Cerebellar cortex (tissue), 1 donor: ENCODE results near the gene PSME1.
"Not testable (repeated sequence)": the region's sequence is repeated elsewhere in the genome, so short reads cannot be mapped to it uniquely, and the experiment has no call there.

ENCODE experiments used
- DNase-seq: peaks from one replicate; pipeline ENCODE4 v3.0.0-alpha.2; 2015; ENCODE audit warnings: low spot score

PSME1 gene

GRCh38 chr14:24105609-24106239 lies 30.3 kb upstream of the PSME1 start:
- DNase-seq, result not testable (repeated sequence)

- no peak for DNase-seq
Observed at GRCh38 chr14:24106672-24107271, 29.2 kb upstream of the PSME1 start.

- DNase-seq, result no peak
Observed at GRCh38 chr14:24108336-24108874, 27.6 kb upstream of the PSME1 start.

- DNase-seq, result no peak
Observed at GRCh38 chr14:24110060-24110459, 25.9 kb upstream of the PSME1 start.

GRCh38 chr14:24110523-24110922 lies 25.5 kb upstream of the PSME1 start:
- no peak for DNase-seq

- DNase-seq, result no peak
Observed at GRCh38 chr14:24113379-24113800, 22.6 kb upstream of the PSME1 start.

- DNase-seq, result peak; percentile 94
Observed at GRCh38 chr14:24113801-24114531, 22.0 kb upstream of the PSME1 start.

GRCh38 chr14:24114532-24115421 lies 21.2 kb upstream of the PSME1 start, which contains the start of the genes DCAF11 and NRL:
TSS of gene DCAF11 (plus strand) at chr14:24114777. CDS start at chr14:24115595, 818 bp downstream.
TSS of gene NRL (minus strand) at chr14:24114949. CDS start at chr14:24082848, 32,101 bp downstream.
- peak; percentile 100 for DNase-seq

- no peak for DNase-seq
Observed at GRCh38 chr14:24115422-24116127, 20.4 kb upstream of the PSME1 start.

- DNase-seq, result no peak
Observed at GRCh38 chr14:24116128-24116814, 19.7 kb upstream of the PSME1 start.

- no peak for DNase-seq
Observed at GRCh38 chr14:24117179-24117578, 18.8 kb upstream of the PSME1 start.

GRCh38 chr14:24119691-24120090 lies 16.3 kb upstream of the PSME1 start:
- DNase-seq, result no peak

- no peak for DNase-seq
Observed at GRCh38 chr14:24121210-24121609, 14.8 kb upstream of the PSME1 start.

- DNase-seq, result no peak
Observed at GRCh38 chr14:24122416-24122815, 13.6 kb upstream of the PSME1 start.

GRCh38 chr14:24122898-24123297 lies 13.1 kb upstream of the PSME1 start:
- DNase-seq, result no peak

- DNase-seq, result no peak
Observed at GRCh38 chr14:24123424-24124417, 12.3 kb upstream of the PSME1 start.

- no peak for DNase-seq
Observed at GRCh38 chr14:24126939-24127338, 9.1 kb upstream of the PSME1 start.

GRCh38 chr14:24127673-24128072 lies 8.3 kb upstream of the PSME1 start:
- DNase-seq, result no peak

- DNase-seq, result no peak
Observed at GRCh38 chr14:24129410-24129998, 6.5 kb upstream of the PSME1 start.
